ENCODE measurements around the gene TIE1. TPM values are rescaled to one million over a fixed set of nuclear protein-coding genes. Genes with fewer than 3 reads are reported as not detected.

Gene TIE1
- total RNA-seq, 2 donors from 2014 or later: 5.1 to 7.6 TPM

DNA sequence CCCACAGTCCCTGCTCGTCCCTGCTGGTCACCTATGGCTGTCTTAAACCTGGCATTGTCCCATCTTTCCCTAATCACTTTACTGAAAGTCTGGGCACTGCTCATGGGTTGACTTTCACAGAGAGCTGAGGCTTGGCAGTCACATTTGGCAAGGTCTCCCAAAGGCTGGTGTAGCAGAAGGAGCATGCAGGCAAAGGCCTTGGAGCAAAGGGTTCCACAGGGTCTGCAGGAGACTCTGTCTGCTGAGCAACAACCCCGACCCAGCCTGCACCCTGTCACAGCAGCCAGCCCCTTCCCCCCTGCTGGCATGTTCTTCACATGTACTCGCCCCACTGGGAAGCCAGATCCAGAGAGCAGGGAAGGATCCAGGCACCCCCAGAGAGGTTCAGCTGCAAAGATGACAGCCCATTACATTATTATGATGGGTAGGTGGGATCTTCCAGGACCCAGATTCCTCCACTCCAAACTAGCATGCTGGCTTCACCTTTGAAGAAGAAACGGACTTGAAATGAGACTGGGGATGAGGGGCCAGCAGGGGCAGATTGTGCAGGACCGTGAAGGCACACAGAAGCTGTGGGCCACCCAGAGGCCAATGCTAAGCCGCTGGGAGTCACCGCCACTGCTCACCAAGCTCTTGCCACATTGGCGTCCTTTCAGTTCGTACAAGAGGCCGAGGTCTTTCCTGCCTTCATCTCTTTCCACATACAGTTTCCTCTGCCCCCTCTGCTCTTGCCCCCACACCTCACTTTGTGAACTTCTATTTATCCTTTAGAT lies 45.2 kb upstream of the TIE1 start:
- TF ChIP-seq CTCF (IDR thresholded peaks at IDR 0.05): no peak
- Histone ChIP-seq H3K4me3 (no peak overlapping the region), H3K27ac (peak overlapping the region; percentile 77)

DNA sequence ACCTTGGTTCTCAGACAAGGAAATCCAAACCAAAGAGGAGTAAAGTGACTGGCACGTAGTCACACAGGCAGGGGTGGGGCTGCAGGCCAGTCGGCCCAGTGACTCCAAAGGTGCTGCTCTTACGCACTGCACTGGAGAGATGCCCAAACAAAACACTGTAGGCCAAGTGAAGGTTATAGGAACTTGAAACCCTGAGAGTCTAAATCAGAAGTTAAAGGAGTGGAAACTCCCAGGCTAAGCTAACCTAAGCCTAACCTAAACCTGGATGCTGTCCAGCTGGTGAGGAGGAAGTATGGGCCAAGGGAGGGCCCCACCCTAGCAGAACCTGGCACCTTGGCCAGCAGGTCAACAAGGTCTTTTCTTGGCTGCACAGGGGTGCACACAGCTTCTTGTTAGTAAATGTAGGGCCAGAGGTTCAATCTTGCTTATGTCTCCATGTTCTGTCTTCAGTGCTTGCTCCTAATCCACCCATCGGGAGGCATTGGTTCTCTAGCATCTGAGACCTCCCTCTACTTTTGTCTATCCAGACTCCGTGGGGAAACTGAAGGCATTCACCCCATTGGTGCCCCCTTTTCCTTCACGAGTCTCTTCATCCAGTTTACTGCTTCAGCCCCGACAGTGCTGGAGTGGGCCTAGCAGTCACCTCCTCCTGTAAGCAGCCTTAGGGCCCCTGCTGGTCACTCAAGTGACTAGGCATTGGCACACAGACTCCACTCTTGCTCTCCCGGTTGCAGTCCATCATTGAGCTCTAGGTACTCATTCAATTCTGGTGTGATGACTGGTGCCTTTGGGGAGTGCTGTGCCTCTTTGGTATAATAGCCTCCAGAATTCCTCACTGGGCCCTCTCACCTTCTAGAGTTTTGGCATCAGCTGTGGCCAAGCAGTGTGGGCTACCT lies 43.9 kb upstream of the TIE1 start:
- TF ChIP-seq CTCF (IDR thresholded peaks at IDR 0.05): no peak
- Histone ChIP-seq H3K36me3 (no peaks in the 10 kb centered on the region), H3K9me3 (no peaks in the 10 kb centered on the region), H3K4me3 (no peak overlapping the region), H3K4me1 (no peaks in the 10 kb centered on the region), H3K27me3 (no peaks in the 10 kb centered on the region), H3K9ac (ENCODE audit: low read depth in 2 of 2, low read length in 2 of 2) (peak overlapping the region in 1 of 2 donors; percentile 52), H3K27ac (peak overlapping the region; percentile 77)
- peak; percentile 86 for DNase-seq
- intact Hi-C loops (cut with DNase I): no loop called here

More for the DNA sequence above, 45.2 kb upstream of the TIE1 start:
- intact Hi-C loops (cut with DNase I): no loop called here
- no peaks in the 10 kb centered on the region for H3K9me3 ChIP-seq
- no peaks in the 10 kb centered on the region for H3K4me1 ChIP-seq
- peak overlapping the region in 1 of 2 donors; percentile 7 for H3K9ac ChIP-seq (ENCODE audit: low read depth in 2 of 2, low read length in 2 of 2)
- no peaks in the 10 kb centered on the region for H3K27me3 ChIP-seq
- no peaks in the 10 kb centered on the region for H3K36me3 ChIP-seq
- no peak for DNase-seq

DNA sequence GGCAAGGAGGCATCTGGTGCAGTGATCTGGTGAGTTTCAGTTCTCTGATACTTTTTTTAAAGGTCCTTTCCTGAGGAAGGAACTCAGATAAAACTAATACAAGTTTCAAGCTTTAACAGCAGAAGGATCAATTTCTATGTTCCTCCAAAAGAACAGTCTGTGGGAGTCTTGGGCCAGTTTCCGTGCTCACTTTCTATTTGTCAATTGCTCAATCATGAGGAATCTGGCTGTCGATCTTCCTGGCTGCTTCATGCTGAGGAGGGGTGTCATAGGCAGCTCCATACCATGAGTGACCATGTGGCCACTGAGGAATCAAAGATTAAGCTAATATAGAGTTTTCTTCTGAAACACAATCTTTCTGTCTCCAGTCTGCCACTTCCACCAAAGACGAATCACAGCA lies 42.4 kb upstream of the TIE1 start:
- intact Hi-C loops (cut with DNase I): no loop called here
- H3K9ac ChIP-seq (ENCODE audit: low read depth in 2 of 2, low read length in 2 of 2): no peak overlapping the region
- H3K4me1 ChIP-seq: no peaks in the 10 kb centered on the region
- H3K36me3 ChIP-seq: no peaks in the 10 kb centered on the region
- no peak for DNase-seq
- H3K27ac ChIP-seq: no peak overlapping the region
- no peak for TF ChIP-seq CTCF (IDR thresholded peaks at IDR 0.05)
- H3K9me3 ChIP-seq: no peaks in the 10 kb centered on the region
- no peak overlapping the region for H3K4me3 ChIP-seq
- no peaks in the 10 kb centered on the region for H3K27me3 ChIP-seq

DNA sequence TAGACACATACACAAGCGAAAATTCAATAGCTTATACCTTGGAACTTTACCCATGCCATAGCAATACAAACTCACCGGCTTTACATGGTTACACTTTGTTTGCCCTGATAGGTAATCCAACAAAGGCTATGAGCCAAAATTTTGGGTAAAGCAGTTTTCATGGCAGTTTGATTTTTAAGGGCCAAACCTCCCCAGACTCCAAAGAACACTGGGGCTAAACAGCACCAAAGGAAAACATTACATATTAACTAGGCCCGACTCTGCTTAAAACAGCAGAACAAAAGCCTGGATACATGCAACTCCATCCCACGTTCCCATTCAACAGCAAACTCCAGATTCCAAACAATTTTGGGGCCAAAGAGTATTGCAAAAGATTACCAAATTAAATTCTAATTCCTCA lies 35.4 kb upstream of the TIE1 start:
- Histone ChIP-seq H3K27ac (no peak overlapping the region), H3K36me3 (no peaks in the 10 kb centered on the region), H3K9ac (ENCODE audit: low read depth in 2 of 2, low read length in 2 of 2) (no peak overlapping the region), H3K9me3 (no peaks in the 10 kb centered on the region), H3K4me3 (no peak overlapping the region), H3K27me3 (no peaks in the 10 kb centered on the region), H3K4me1 (no peaks in the 10 kb centered on the region)
- no peak for DNase-seq
- intact Hi-C loops (cut with DNase I): no loop called here
- no peak for TF ChIP-seq CTCF (IDR thresholded peaks at IDR 0.05)

DNA sequence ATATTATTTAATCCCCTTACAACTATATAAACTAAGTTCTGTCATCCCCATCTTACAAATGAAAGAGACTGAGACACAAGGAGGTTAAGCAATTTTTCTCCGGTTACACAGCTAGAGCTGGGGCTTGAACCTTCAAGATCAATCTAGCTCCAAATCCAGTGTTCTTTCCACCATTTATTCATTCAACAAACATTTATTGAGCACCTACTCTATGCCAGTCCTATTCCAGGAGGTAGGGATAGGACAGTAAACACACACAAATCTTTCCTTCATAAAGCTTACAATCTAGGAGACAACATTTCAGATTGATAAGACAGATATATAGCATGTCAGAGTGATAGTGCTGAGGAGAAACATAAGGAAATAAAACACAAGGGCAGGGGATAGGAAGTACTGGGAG lies 33.9 kb upstream of the TIE1 start:
- H3K9ac ChIP-seq (ENCODE audit: low read depth in 2 of 2, low read length in 2 of 2): no peak overlapping the region
- no peak overlapping the region for H3K27ac ChIP-seq
- no peaks in the 10 kb centered on the region for H3K27me3 ChIP-seq
- no peaks in the 10 kb centered on the region for H3K36me3 ChIP-seq
- no peaks in the 10 kb centered on the region for H3K4me1 ChIP-seq
- no peak for TF ChIP-seq CTCF (IDR thresholded peaks at IDR 0.05)
- H3K4me3 ChIP-seq: no peak overlapping the region
- intact Hi-C loops (cut with DNase I): no loop called here
- H3K9me3 ChIP-seq: no peaks in the 10 kb centered on the region
- no peak for DNase-seq

All from colonic mucosa (tissue), 4 donors.